Endometrial microvascular endothelial cells (primary cell): Measurements from ENCODE around the gene GLCE. TPM values are rescaled to one million over a fixed set of nuclear protein-coding genes. Genes with fewer than 3 reads are reported as not detected.
"Not testable (repeated sequence)": the region's sequence is repeated elsewhere in the genome, so short reads cannot be mapped to it uniquely, and the experiment has no call there.

ENCODE experiments used
- in situ Hi-C: cut with HindIII; loops from 2 replicates; pipeline ENCODE4 v1.10.0; 2017; ENCODE audit warnings: low sequenced_read_pairs, low pct_unique_long_range_greater_than_20kb; ENCODE audit errors: inconsistent ontology term
- total RNA-seq: library from RNA; depleted of rRNA; stranded (reverse); fragments of >200 nt; gene quantifications from one replicate; pipeline ENCODE4 v1.2.3, GENCODE V29; 2015; ENCODE audit errors: inconsistent ontology term

The GLCE gene
- total RNA-seq, 1 donor from 2014 or later: 103 TPM

DNA sequence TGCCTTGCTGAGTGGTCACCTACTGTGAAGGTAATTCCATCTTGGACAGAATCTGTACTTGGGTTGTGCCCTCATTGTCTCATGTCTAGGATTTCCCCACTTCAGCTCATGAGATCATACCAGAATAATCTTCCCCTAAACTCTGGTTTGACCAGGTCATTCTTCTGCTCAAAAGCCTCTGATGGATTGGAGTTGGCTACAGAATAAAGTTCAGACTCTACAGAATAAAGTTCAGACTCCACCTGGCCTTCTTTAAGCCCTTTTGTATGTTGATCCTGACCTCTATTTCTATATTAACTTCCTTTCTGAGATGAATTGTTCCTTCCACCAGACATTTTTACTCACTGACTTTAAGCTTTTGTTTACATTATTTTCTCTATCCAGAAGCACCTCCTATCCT, 6.4 kb upstream of the GLCE start:
- in situ Hi-C loops: no loop called here

GRCh38 chr15:69154684-69155083, 5.8 kb upstream of the GLCE start:
- in situ Hi-C loops: no loop called here

DNA sequence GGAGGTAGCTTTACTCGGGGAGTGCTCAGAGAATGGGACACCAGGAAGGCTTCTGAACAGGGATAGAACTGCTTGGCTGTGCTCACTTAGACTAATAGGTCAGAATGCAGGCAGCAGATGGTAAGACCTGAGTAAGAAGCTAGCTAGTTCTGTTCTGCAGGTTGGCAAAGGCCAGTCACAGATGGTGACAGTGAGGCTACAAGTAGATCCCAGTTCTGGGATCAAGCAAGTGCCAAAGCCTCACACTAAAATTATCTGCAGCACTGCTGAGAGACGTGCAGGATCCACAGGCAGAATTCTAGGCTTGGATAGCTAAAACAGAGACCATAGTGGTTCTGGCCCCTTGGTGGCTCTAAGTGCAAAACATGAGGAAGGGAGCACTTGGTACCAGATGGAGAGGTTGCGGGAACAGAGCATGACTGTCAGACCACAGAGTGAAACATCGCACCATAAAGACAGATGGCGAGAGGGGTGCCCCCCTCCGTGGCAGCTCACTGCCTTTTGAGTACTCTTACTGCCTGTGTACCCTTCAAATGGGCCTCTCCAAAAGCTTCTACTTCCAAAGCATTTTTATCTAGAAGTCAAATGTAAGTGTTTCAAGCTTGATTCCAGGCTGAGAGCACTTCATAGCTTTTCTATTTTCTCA, 3.6 kb upstream of the GLCE start:
- in situ Hi-C loops: no loop called here

GRCh38 chr15:69158201-69158842, 2.1 kb upstream of the GLCE start:
- in situ Hi-C loops: no loop called here

DNA sequence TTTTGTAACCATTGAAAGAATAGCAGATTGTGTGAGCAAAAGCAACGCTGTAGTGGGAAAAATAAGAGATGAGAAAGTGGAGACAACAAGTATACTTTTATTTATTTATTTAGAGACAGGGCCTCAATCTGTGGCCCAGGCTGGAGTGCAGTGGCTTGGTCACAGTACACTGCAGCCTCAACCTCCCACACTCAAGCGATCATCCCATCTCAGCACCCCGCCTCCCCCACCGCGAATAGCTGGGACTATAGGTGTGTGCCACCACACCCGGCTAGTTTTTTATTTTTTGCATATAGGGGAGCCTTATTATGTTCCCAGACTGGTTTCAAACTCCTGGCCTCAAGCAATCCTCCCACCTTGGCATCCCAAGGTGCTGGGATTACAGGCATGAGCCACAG, 1.6 kb upstream of the GLCE start:
- in situ Hi-C loops: no loop called here

GRCh38 chr15:69159805-69160140, 662 bp upstream of the GLCE start:
- in situ Hi-C loops: no loop called here

DNA sequence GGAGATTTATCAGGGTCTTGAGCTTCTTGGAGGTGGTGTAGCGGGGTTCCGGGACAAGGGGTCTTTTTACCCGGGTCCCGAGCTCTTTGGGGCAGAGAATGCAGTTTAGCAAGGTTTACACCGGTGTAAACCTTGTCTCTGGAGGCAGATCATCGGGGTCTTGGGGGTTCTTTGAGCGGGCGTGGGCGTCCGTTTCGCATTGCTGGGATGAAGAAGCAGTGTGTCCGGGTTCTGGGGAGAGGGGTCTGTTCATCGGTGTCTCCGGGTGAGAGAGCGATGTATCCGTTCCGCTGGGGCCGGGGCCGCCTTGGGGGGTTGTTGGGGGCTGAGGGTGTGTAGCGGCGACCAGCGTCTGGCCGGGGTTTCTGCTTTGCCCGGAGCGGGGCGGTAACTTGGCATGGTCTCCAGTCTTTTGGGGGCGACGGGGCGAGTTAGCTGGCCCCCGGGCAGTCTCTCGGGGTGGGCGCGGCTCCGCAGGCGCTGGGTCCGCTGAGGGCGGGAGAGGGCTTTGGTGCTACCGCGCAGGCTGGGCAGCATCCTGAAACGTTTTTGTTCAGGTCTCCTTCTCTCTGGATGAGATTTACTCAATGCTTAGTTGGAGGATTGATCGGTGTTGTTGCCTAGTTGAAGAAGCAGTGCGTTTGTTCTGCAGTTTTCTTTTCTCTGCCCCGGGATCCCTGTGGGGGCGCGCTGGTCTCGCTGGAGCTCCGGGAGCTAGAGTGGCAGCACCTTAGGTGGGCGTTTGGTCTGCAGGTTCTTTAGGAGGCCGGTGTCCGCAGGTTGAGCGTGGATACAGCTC, 843 bp downstream of the GLCE start:
- in situ Hi-C loops: no loop called here

GRCh38 chr15:69161878-69162213, 1.4 kb downstream of the GLCE start:
- in situ Hi-C loops: no loop called here

DNA sequence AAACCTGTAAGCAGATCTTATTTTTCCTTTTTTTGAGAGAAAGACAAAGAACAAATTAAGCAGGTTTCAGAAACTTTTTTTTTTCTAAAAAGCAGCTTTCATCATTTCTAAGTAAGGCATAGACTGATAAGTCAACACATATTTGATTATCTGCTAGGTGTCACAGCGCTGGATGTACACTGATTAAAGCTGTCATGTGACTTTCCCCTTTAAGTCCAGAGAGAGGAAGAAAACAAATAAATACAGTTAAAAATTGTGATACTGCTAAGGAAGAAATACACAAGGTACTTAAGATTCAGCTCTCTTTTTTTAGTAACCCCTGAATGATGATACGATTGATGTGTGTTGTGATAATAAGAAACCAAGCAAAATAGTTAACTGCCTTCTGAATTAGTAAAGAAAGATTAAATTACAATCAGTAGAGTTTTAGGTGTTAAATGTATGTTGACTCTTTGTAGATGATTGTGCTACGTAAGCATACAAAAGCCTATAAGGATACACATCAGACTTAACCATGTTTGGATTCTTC, 2.8 kb downstream of the GLCE start:
- in situ Hi-C loops: no loop called here

GRCh38 chr15:69164807-69165636, 4.6 kb downstream of the GLCE start:
- in situ Hi-C loops: no loop called here

DNA sequence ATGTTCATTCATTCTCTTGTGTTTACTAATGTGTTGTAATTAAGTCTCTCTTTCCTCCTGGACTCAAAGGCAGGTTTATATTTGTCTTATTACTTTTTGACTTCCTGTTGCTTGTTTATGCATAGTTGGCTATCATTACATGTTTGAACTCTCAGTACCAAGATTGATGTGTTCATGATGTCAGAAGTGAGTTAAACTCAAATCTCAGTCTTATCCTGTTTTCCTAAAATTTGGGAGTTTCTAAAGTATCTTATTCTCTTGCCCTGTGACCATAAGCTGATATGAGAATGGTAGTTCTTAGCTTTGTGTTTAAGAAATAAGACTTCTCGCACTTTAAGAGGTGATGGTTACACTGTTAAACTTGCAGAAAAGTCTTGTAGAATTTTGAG, 5.2 kb downstream of the GLCE start:
- in situ Hi-C loops: no loop called here

DNA sequence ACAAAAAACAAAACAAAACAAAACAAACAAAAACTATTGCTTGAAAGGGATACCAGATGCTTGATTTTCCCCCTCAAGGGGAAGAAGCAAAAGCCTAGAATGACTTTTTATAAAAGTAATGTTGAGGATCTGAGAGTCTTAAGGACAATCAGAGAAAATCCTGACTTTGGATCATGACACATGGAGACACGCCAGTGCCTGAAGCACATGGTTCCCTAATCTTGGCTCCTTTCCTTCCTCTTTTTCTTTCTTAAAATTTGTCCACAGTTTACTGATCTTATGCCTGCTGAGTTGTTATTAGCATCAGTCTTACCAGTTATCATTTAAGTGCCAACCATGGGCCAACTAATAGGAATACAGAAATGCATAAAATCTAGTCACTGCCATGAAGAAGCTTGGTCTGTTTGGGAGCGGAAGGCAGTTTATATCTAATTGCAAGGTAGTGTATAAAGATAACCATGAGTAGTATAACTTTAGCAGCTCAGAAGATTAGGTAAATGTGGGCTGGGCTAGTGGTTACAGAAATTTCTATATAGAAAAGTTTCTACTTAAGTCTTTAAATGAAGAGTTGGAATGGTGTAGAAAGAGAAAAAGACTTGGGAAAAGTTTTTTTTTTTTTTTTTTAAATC, 6.9 kb downstream of the GLCE start:
- in situ Hi-C loops: no loop called here

DNA sequence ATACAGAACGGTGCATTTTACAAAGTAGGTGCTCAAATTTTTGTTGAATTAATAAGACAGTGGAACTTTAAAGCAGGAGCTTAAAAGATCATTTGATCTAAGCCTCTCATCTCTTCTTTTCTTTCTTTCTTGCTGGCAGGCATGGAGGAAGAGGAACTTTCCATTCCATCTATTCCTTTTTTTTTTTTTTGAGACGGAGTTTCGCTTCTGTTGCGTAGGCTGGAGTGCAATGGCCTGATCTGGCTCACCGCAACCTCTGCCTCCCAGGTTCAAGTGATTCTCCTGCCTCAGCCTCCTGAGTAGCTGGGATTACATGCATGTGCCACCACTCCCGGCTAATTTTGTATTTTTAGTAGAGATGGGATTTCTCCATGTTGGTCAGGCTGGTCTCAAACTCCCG, 7.9 kb downstream of the GLCE start:
- in situ Hi-C loops: not testable (repeated sequence)

- in situ Hi-C loops: not testable (repeated sequence)
These were observed 9.1 kb downstream of the GLCE start for GRCh38 chr15:69169540-69169939.

GRCh38 chr15:69170597-69170996, 10.2 kb downstream of the GLCE start:
- in situ Hi-C loops: no loop called here

DNA sequence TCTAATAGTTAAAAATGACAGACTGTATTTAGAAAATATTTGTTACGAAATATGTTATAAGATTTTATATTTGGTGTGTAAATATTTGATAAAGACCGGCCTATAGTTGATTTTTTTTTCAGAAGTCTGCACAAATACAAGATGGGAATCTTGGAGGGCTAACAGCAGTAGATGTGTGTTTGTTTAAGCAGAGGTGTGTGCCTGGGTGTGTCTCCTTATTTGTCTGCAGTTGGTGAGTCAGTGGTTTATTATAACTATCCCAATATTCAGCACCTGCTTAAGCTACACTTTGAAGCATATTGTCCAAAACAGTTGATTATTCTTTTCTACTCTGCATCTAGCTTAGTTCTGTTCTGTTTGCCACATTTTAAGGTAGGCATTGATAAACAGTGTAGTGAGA, 12.4 kb downstream of the GLCE start:
- in situ Hi-C loops: no loop called here

- in situ Hi-C loops: no loop called here
These were observed 15.1 kb downstream of the GLCE start for GRCh38 chr15:69175536-69175935.

GRCh38 chr15:69181424-69181823, 21.0 kb downstream of the GLCE start:
- in situ Hi-C loops: no loop called here

DNA sequence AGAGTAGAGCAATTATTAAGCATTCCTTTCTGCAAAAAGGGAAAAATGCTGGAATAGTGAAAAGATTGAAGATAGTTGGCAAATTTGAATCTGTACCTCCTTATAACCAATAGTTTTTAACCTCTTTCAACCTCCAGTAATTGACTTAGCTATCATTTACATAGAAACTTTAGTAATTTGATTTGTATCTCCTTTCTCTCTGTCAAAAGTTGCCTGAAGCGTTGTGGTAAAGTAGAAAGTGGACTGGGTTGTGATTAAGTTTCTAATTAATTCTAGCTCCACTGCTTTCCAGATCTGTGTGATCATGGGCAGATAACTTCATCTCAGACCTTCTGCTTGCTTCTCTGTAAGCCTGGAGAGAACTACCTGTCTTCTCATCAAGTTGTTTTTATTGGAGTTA, 24.8 kb downstream of the GLCE start:
- in situ Hi-C loops: no loop called here
